ENCODE measurements around the gene CTDSP1.

DNA sequence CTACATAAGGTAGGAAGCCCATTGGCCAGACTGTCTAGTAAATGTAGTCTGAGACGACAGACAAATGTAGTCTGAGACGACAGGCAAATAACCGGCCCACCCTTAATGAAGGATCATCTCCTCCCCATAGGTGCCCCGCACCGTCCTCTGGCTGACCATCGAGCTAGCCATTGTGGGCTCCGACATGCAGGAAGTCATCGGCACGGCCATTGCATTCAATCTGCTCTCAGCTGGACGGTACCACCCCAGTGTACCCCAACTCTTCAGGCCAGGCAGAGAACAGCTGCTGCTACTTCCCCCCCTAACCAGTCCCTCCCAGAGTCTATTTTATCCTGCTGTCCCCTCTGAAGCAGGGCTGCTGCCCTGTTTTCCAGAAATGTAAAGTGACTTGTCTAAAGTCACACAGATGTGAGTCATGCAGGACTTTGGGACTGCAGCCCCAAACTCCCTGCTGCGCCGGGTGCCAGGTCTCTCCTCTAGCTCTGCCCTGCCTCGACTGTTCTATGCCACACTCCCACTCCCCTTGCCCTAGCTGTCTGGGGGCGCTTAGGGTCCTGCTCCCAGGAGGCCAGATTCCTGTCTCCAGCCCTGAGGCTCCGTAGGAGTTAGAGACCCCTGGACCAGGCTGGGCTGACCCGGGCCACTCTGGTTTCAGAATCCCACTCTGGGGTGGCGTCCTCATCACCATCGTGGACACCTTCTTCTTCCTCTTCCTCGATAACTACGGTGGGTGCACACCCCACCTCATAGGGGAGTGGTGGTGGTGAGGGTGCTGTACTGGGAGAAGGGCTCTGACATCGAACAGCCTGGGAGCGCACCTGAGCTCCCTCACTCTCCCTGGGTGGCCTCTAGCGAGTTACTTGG, 12.9 kb upstream of the CTDSP1 start:
- TF ChIP-seq POLR2A (IDR thresholded peaks at IDR 0.05; ENCODE audit: low read length): no peak
- TF ChIP-seq GATA1 (IDR thresholded peaks at IDR 0.05; ENCODE audit: low read depth, low read length): no peak

All from erythroblast (primary cell).